Right atrium auricular region (tissue), 2 donors: ENCODE measurements around the gene EGLN1. TPM values are rescaled to one million over a fixed set of nuclear protein-coding genes. Genes with fewer than 3 reads are reported as not detected.
A peak's percentile ranks its signal among the peaks of the same experiment; 100 is the strongest.

Experiments
- DNase-seq: peaks from one replicate; pipeline ENCODE4 v3.0.0-alpha.2; 2019; ENCODE audit warnings: low spot score
- H3K27ac ChIP-seq, 2 donors: fragments of 200-600 bp; sonication (generic); 1 replicate in 1 of 2; 2 replicates in 1 of 2; pipeline ENCODE4 v1.5.1; 2016 to 2019
- H3K27me3 ChIP-seq, 2 donors: fragments of 200-600 bp; sonication (generic); one replicate each; pipeline versions ENCODE4 v1.5.1 to v1.6.0; 2017 to 2019
- H3K36me3 ChIP-seq: fragments of 200-600 bp; sonication (generic); one replicate; pipeline ENCODE4 v1.5.1; 2016
- H3K4me1 ChIP-seq, 2 donors: fragments of 200-600 bp; sonication (generic); one replicate each; pipeline versions ENCODE4 v1.5.1 to v1.6.0; 2017 to 2019
- H3K4me3 ChIP-seq, 2 donors: fragments of 200-600 bp; sonication (generic); 1 replicate in 1 of 2; 2 replicates in 1 of 2; pipeline ENCODE4 v1.5.1; 2017 to 2019; ENCODE audit warnings: mild to moderate bottlenecking in 1 of 2, moderate library complexity in 1 of 2
- H3K9me3 ChIP-seq, 2 donors: fragments of 200-600 bp; sonication (generic); one replicate each; pipeline ENCODE4 v1.5.1; 2019
- total RNA-seq, 2 donors: library from RNA; depleted of rRNA; stranded (reverse); fragments of >200 nt; gene quantifications; one replicate each; pipeline ENCODE4 v1.1.0, GENCODE V29; 2016
- TF ChIP-seq, protein P1 (sequence below), 2 donors: fragments of 200-600 bp; sonication (generic); IDR thresholded peaks; one replicate each; pipeline ENCODE4 v1.5.1; 2019; ENCODE audit warnings: antibody characterized with exemption in 2 of 2

Gene EGLN1
- total RNA-seq, 2 donors from 2014 or later: 57.9 to 76.7 TPM

DNA sequence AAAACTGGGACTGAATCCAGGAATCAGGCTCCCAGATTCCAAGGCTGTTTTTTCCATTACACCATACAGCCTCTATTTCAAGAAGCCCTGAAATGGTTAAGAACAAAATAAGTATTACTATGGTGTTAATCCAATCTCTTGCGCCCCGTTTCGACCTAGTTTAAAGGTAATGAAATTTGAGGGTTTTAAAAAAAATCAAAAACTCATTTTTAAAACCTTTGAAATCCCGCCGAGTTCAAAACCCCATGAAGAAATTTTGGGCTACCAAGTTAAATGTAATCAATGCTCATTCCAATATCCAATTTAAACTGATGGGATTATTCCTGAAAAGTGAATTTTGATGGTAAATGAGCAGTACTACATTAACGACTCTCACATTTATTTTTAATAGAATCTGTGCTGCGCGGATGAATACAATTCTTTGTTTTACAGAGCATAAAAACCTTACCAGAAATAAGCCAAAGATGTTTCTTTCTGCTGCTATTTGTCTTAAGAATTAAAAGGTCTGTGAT, 767 bp upstream of the EGLN1 start:
- TF ChIP-seq, protein P1, sequence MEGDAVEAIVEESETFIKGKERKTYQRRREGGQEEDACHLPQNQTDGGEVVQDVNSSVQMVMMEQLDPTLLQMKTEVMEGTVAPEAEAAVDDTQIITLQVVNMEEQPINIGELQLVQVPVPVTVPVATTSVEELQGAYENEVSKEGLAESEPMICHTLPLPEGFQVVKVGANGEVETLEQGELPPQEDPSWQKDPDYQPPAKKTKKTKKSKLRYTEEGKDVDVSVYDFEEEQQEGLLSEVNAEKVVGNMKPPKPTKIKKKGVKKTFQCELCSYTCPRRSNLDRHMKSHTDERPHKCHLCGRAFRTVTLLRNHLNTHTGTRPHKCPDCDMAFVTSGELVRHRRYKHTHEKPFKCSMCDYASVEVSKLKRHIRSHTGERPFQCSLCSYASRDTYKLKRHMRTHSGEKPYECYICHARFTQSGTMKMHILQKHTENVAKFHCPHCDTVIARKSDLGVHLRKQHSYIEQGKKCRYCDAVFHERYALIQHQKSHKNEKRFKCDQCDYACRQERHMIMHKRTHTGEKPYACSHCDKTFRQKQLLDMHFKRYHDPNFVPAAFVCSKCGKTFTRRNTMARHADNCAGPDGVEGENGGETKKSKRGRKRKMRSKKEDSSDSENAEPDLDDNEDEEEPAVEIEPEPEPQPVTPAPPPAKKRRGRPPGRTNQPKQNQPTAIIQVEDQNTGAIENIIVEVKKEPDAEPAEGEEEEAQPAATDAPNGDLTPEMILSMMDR (IDR thresholded peaks at IDR 0.05): no peak
- peaks cover 0 to 44% of the 10 kb centered on the region in 2 donors for H3K4me1 ChIP-seq
- H3K36me3 ChIP-seq: peaks cover 4% of the 10 kb centered on the region
- DNase-seq: no peak
- H3K9me3 ChIP-seq: no peaks in the 10 kb centered on the region
- H3K27me3 ChIP-seq: no peaks in the 10 kb centered on the region
- H3K27ac ChIP-seq: peak overlapping the region; percentile 99
- H3K4me3 ChIP-seq: peak overlapping the region; percentile 91 to 92

DNA sequence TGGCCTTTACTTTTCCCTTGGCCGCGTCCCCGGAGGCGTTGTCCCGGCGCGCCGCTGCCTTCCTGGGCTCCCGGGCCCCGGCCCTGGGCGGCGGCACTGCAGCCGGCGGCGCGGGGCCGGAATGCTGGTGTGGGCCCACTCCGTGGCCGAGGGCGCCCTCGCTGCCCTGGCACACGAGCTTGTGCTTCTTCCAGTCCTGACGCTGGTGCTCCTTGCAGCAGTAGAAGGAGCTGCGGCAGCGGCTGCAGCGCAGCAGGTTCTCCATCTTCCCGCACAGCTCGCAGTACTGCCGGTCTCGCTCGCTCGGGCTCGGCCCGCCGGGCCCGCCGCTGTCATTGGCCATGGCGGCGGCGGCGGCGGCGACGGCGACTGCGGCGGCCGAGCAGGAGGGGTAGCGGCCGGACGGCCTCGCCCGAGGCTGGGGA, 529 bp downstream of the EGLN1 start:
- TF ChIP-seq, protein P1 (IDR thresholded peaks at IDR 0.05): no peak
- H3K4me1 ChIP-seq: peaks cover 0 to 56% of the 10 kb centered on the region in 2 donors
- no peaks in the 10 kb centered on the region for H3K27me3 ChIP-seq
- no peaks in the 10 kb centered on the region for H3K9me3 ChIP-seq
- peaks cover 4% of the 10 kb centered on the region for H3K36me3 ChIP-seq
- no peak for DNase-seq
- H3K27ac ChIP-seq: peak overlapping the region; percentile 99
- H3K4me3 ChIP-seq: peak overlapping the region; percentile 91 to 92

GRCh38 chr1:231420959-231421545, 1.0 kb downstream of the EGLN1 start:
- peak overlapping the region; percentile 91 to 92 for H3K4me3 ChIP-seq
- peak; percentile 63 for DNase-seq
- peaks cover 0 to 59% of the 10 kb centered on the region in 2 donors for H3K4me1 ChIP-seq
- peak overlapping the region; percentile 99 for H3K27ac ChIP-seq
- no peaks in the 10 kb centered on the region for H3K27me3 ChIP-seq
- H3K9me3 ChIP-seq: no peaks in the 10 kb centered on the region
- TF ChIP-seq, protein P1 (IDR thresholded peaks at IDR 0.05): no peak
- H3K36me3 ChIP-seq: peaks cover 4% of the 10 kb centered on the region

GRCh38 chr1:231420299-231420958, 1.7 kb downstream of the EGLN1 start:
- Histone ChIP-seq H3K27me3 (no peaks in the 10 kb centered on the region), H3K4me3 (peak overlapping the region; percentile 91 to 92), H3K9me3 (no peaks in the 10 kb centered on the region), H3K4me1 (peaks cover 0 to 58% of the 10 kb centered on the region in 2 donors), H3K36me3 (peaks cover 4% of the 10 kb centered on the region), H3K27ac (peak overlapping the region; percentile 99)
- TF ChIP-seq, protein P1 (IDR thresholded peaks at IDR 0.05): no peak
- no peak for DNase-seq

- Histone ChIP-seq H3K9me3 (no peaks in the 10 kb centered on the region), H3K36me3 (peaks cover 4% of the 10 kb centered on the region), H3K27ac (peak overlapping the region; percentile 99), H3K4me1 (peaks cover 0 to 58% of the 10 kb centered on the region in 2 donors), H3K4me3 (peak overlapping the region; percentile 91 to 92), H3K27me3 (no peaks in the 10 kb centered on the region)
- TF ChIP-seq, protein P1 (IDR thresholded peaks at IDR 0.05): no peak
- no peak for DNase-seq
These were observed 2.3 kb downstream of the EGLN1 start for GRCh38 chr1:231419738-231420298.
